ENCODE results near the gene TWF1.
"Not testable (repeated sequence)": the region's sequence is repeated elsewhere in the genome, so short reads cannot be mapped to it uniquely, and the experiment has no call there.

The TWF1 gene

GRCh38 chr12:43805860-43806736 is at the start of gene TWF1:
Gene TWF1 (minus strand): TSS chr12:43806317. CDS start chr12:43806245, 72 bp downstream.
- peak; percentile 73 to 78 for DNase-seq (ENCODE audit: low read depth in 1 of 2, low spot score in 1 of 2)

GRCh38 chr12:43852744-43853143 is 46.6 kb upstream of the TWF1 start:
- no peak for DNase-seq (ENCODE audit: low read depth in 1 of 2, low spot score in 1 of 2)

- no peak for DNase-seq (ENCODE audit: low read depth in 1 of 2, low spot score in 1 of 2)
Measured at GRCh38 chr12:43848786-43849185, 42.7 kb upstream of the TWF1 start.

- no peak for DNase-seq (ENCODE audit: low read depth in 1 of 2, low spot score in 1 of 2)
Measured at GRCh38 chr12:43848226-43848507, 42.0 kb upstream of the TWF1 start.

GRCh38 chr12:43847425-43848225 is 41.5 kb upstream of the TWF1 start:
- not testable (repeated sequence) for DNase-seq (ENCODE audit: low read depth in 1 of 2, low spot score in 1 of 2)

GRCh38 chr12:43842259-43842658 is 36.1 kb upstream of the TWF1 start:
- no peak for DNase-seq (ENCODE audit: low read depth in 1 of 2, low spot score in 1 of 2)

- no peak for DNase-seq (ENCODE audit: low read depth in 1 of 2, low spot score in 1 of 2)
Measured at GRCh38 chr12:43841253-43841652, 35.1 kb upstream of the TWF1 start.

GRCh38 chr12:43840338-43840737 is 34.2 kb upstream of the TWF1 start:
- DNase-seq (ENCODE audit: low read depth in 1 of 2, low spot score in 1 of 2), result no peak

- DNase-seq (ENCODE audit: low read depth in 1 of 2, low spot score in 1 of 2), result no peak
Measured at GRCh38 chr12:43836475-43836989, 30.4 kb upstream of the TWF1 start.

- peak; percentile 34 to 37 for DNase-seq (ENCODE audit: low read depth in 1 of 2, low spot score in 1 of 2)
Measured at GRCh38 chr12:43835656-43836474, 29.7 kb upstream of the TWF1 start, which contains the start of gene TMEM117. Gene TMEM117 (plus strand): TSS chr12:43836081.

- no peak for DNase-seq (ENCODE audit: low read depth in 1 of 2, low spot score in 1 of 2)
Measured at GRCh38 chr12:43835264-43835655, 29.1 kb upstream of the TWF1 start.

- DNase-seq (ENCODE audit: low read depth in 1 of 2, low spot score in 1 of 2), result no peak
Measured at GRCh38 chr12:43832463-43833168, 26.5 kb upstream of the TWF1 start.

GRCh38 chr12:43827093-43827492 is 21.0 kb upstream of the TWF1 start:
- no peak for DNase-seq (ENCODE audit: low read depth in 1 of 2, low spot score in 1 of 2)

- no peak for DNase-seq (ENCODE audit: low read depth in 1 of 2, low spot score in 1 of 2)
Measured at GRCh38 chr12:43826681-43827080, 20.6 kb upstream of the TWF1 start.

GRCh38 chr12:43824207-43824775 is 18.2 kb upstream of the TWF1 start:
- no peak for DNase-seq (ENCODE audit: low read depth in 1 of 2, low spot score in 1 of 2)

- no peak for DNase-seq (ENCODE audit: low read depth in 1 of 2, low spot score in 1 of 2)
Measured at GRCh38 chr12:43816168-43816567, 10.1 kb upstream of the TWF1 start.

- DNase-seq (ENCODE audit: low read depth in 1 of 2, low spot score in 1 of 2), result no peak
Measured at GRCh38 chr12:43815416-43815815, 9.3 kb upstream of the TWF1 start.

- DNase-seq (ENCODE audit: low read depth in 1 of 2, low spot score in 1 of 2), result no peak
Measured at GRCh38 chr12:43812926-43813325, 6.8 kb upstream of the TWF1 start.

- no peak for DNase-seq (ENCODE audit: low read depth in 1 of 2, low spot score in 1 of 2)
Measured at GRCh38 chr12:43812057-43812456, 5.9 kb upstream of the TWF1 start.

GRCh38 chr12:43807386-43807785 is 1.3 kb upstream of the TWF1 start:
- DNase-seq (ENCODE audit: low read depth in 1 of 2, low spot score in 1 of 2), result no peak

Data from activated CD4-positive, alpha-beta T cell treated with anti-CD3 and anti-CD28 coated beads, Interleukin-2, amount 50 U/mL, for 24 hours (primary cell).